Osteocyte (in vitro differentiated cells): ENCODE results near the gene SSC5D. TPM values are rescaled to one million over a fixed set of nuclear protein-coding genes. Genes with fewer than 3 reads are reported as not detected.
"Not testable (repeated sequence)": the region's sequence is repeated elsewhere in the genome, so short reads cannot be mapped to it uniquely, and the experiment has no call there.

ENCODE experiments used
- DNase-seq: peaks from one replicate; pipeline ENCODE4 v3.0.0; 2021; ENCODE audit warnings: mixed read lengths; ENCODE audit not compliant: unreplicated experiment; ENCODE audit errors: extremely low spot score
- H3K27ac Mint-ChIP-seq: one replicate; pipeline ENCODE4 v1.8.0; 2021; ENCODE audit warnings: mild to moderate bottlenecking, mixed read lengths; ENCODE audit not compliant: unreplicated experiment
- H3K27me3 Mint-ChIP-seq: one replicate; pipeline ENCODE4 v1.8.0; 2021; ENCODE audit warnings: mixed read lengths; ENCODE audit not compliant: unreplicated experiment
- H3K36me3 Mint-ChIP-seq: one replicate; pipeline ENCODE4 v1.8.0; 2021; ENCODE audit warnings: mixed read lengths; ENCODE audit not compliant: unreplicated experiment
- H3K4me1 Mint-ChIP-seq: one replicate; pipeline ENCODE4 v1.8.0; 2021; ENCODE audit warnings: mixed read lengths; ENCODE audit not compliant: unreplicated experiment
- H3K4me3 Mint-ChIP-seq: one replicate; pipeline ENCODE4 v1.8.0; 2021; ENCODE audit warnings: mild to moderate bottlenecking, moderate library complexity, mixed read lengths; ENCODE audit not compliant: unreplicated experiment
- H3K9me3 Mint-ChIP-seq: one replicate; pipeline ENCODE4 v1.8.0; 2021; ENCODE audit warnings: mixed read lengths; ENCODE audit not compliant: unreplicated experiment
- CTCF ChIP-seq: fragments of 200-600 bp; sonication (generic); IDR thresholded peaks from 2 replicates; pipeline ENCODE4 v1.5.0; 2021; ENCODE audit warnings: antibody characterized with exemption, mild to moderate bottlenecking, moderate library complexity
- total RNA-seq: library from RNA; stranded (reverse); gene quantifications from 2 replicates; pipeline ENCODE4 v1.2.1, GENCODE V29; 2021

Gene SSC5D
- total RNA-seq, 1 donor from 2014 or later = 21.5 TPM

- no peak overlapping the region for H3K4me3 Mint-ChIP-seq
- H3K27ac Mint-ChIP-seq = peak overlapping the region; percentile 54
- no peak for DNase-seq
- no peaks in the 10 kb centered on the region for H3K9me3 Mint-ChIP-seq
- no peaks in the 10 kb centered on the region for H3K36me3 Mint-ChIP-seq
- peaks cover 20% of the 10 kb centered on the region for H3K4me1 Mint-ChIP-seq
- no peak for TF ChIP-seq CTCF
- H3K27me3 Mint-ChIP-seq = no peaks in the 10 kb centered on the region
Measured at GRCh38 chr19:55494172-55494761, 6.0 kb downstream of the SSC5D start.

GRCh38 chr19:55495646-55496349 is 7.6 kb downstream of the SSC5D start:
- no peak for DNase-seq
- no peaks in the 10 kb centered on the region for H3K9me3 Mint-ChIP-seq
- H3K27me3 Mint-ChIP-seq = no peaks in the 10 kb centered on the region
- H3K27ac Mint-ChIP-seq = no peak overlapping the region
- H3K36me3 Mint-ChIP-seq = no peaks in the 10 kb centered on the region
- peaks cover 20% of the 10 kb centered on the region for H3K4me1 Mint-ChIP-seq
- no peak overlapping the region for H3K4me3 Mint-ChIP-seq
- TF ChIP-seq CTCF = no peak

GRCh38 chr19:55496820-55497219 is 8.6 kb downstream of the SSC5D start:
- not testable (repeated sequence) for H3K27ac Mint-ChIP-seq, H3K27me3 Mint-ChIP-seq, H3K36me3 Mint-ChIP-seq, H3K9me3 Mint-ChIP-seq, DNase-seq, H3K4me3 Mint-ChIP-seq
- H3K4me1 Mint-ChIP-seq = peaks cover 18% of the 10 kb centered on the region

- TF ChIP-seq CTCF = no peak
- no peaks in the 10 kb centered on the region for H3K27me3 Mint-ChIP-seq
- DNase-seq = no peak
- peaks cover 15% of the 10 kb centered on the region for H3K4me1 Mint-ChIP-seq
- no peak overlapping the region for H3K27ac Mint-ChIP-seq
- H3K36me3 Mint-ChIP-seq = no peaks in the 10 kb centered on the region
- H3K4me3 Mint-ChIP-seq = no peak overlapping the region
- H3K9me3 Mint-ChIP-seq = no peaks in the 10 kb centered on the region
Measured at GRCh38 chr19:55497763-55498162, 9.5 kb downstream of the SSC5D start.

- no peak for TF ChIP-seq CTCF
- Mint-ChIP-seq H3K36me3 (no peaks in the 10 kb centered on the region), H3K4me3 (no peak overlapping the region), H3K9me3 (no peaks in the 10 kb centered on the region), H3K4me1 (peaks cover 10% of the 10 kb centered on the region), H3K27me3 (no peaks in the 10 kb centered on the region), H3K27ac (no peak overlapping the region)
- no peak for DNase-seq
Measured at GRCh38 chr19:55498246-55498840, 10.1 kb downstream of the SSC5D start.
